Right lung (tissue), 5 donors: ENCODE results near the gene KRTAP10-10. TPM values are rescaled to one million over a fixed set of nuclear protein-coding genes. Genes with fewer than 3 reads are reported as not detected.
"Not testable (repeated sequence)": the region's sequence is repeated elsewhere in the genome, so short reads cannot be mapped to it uniquely, and the experiment has no call there.

Experiments
- DNase-seq, 2 donors: peaks; one replicate each; pipeline ENCODE4 v3.0.0-alpha.2; 2013
- polyA plus RNA-seq, 5 donors: library from polyadenylated mRNA; unstranded; fragments of 120-200 nt; gene quantifications; one replicate each; pipeline versions ENCODE4 v1.2.1 to v1.2.3, GENCODE V29; 2013; ENCODE audit warnings: inconsistent platforms in 1 of 5, low replicate concordance in 1 of 5; ENCODE audit not compliant: insufficient read length in 5 of 5, insufficient read depth in 1 of 5

The KRTAP10-10 gene
- polyA plus RNA-seq, 5 donors, result not detected

DNA sequence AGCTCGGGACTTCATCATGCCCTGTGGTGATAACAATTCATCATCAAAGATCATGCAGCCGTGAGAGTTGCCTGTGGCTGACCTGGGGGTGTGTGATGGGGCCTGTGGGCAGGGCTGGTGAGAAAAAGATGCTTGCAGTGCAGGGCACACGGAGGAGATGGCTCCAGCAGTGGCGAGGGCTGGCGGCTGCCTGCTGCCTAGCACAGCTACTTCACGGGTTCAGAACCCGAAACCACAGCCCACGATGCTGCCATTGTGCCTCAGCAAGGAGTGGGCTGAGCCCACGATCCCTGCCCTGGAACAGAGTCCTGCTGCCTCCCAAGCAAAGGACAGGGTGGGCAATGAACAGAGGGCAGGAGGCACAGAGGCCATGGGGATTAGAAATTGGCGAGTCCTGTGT is 10.9 kb upstream of the KRTAP10-10 start:
- DNase-seq, result no peak

- DNase-seq, result no peak
These were observed 10.4 kb upstream of the KRTAP10-10 start, which contains the start of gene KRTAP10-9 for GRCh38 chr21:44626673-44627143. Gene KRTAP10-9, plus strand, starts transcription at chr21:44627093. Its CDS starts 79 bp downstream, at chr21:44627172.

DNA sequence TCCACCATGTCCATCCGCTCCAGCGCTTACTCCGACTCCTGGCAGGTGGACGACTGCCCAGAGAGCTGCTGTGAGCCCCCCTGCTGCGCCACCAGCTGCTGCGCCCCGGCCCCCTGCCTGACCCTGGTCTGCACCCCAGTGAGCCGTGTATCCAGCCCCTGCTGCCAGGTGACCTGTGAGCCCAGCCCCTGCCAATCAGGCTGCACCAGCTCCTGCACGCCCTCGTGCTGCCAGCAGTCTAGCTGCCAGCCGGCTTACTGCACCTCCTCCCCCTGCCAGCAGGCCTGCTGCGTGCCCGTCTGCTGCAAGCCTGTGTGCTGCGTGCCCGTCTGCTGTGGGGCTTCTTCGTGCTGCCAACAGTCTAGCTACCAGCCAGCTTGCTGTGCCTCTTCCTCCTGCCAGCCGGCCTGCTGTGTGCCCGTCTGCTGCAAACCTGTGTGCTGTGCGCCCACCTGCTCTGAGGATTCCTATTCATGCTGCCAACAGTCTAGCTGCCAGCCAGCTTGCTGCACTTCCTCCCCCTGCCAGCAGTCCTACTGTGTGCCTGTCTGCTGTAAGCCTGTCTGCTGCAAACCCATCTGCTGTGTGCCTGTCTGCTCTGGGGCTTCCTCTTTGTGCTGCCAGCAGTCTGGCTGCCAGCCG is 9.9 kb upstream of the KRTAP10-10 start:
- not testable (repeated sequence) for DNase-seq

GRCh38 chr21:44627831-44628233 is 9.3 kb upstream of the KRTAP10-10 start:
- not testable (repeated sequence) for DNase-seq

DNA sequence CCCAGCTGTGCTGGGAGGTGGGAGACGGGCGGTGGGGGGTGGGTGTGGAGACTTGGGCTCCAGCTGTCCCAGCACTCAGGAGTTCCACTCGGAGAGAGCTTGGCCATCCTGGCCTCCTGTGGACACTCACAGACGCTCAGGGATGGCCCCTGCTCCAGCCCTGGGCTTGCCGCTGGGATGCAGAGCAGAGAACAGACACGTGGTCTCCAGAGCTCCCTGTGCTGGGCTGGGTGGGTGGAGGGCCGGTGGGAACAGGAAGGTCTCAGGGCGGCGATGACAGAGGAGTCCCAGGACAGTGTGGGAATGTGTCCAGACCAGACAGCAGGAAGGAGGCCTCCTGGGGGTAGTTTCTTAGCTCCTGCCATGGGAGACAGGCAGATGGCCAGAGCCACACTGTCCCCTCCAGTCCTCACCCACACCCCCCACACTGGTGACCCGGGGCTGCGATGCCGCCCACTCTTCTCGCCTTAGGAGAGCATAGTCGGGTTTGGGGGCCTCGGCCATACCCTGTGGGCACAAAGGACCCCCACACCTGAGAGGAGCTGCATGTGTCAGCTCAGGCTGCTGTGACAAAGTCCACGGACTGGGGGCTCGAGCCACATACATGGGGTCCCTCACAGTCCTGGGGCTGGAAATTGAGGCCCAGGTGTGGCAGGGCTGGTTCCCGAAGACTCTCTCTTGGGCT is 8.3 kb upstream of the KRTAP10-10 start:
- no peak for DNase-seq

- DNase-seq, result no peak
These were observed 6.7 kb upstream of the KRTAP10-10 start for GRCh38 chr21:44630440-44630839.

DNA sequence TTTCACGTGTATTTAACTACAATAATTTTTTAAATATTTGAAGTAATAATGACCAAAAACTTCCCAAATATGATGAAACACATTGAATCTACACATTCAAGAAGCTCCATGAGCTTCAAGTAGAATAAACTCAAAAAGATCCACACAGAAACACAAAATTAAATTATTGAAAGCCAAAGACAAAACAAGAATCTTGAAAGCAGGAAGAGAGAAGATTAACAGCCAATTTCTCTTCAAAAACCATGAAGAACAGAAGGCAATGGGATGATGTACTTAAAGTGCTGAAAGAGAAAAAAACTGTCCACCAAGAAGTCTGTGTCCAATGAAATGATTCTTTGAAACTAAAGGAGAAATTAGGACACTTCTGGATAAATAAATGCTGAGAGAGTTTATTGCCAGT is 5.1 kb upstream of the KRTAP10-10 start:
- no peak for DNase-seq

DNA sequence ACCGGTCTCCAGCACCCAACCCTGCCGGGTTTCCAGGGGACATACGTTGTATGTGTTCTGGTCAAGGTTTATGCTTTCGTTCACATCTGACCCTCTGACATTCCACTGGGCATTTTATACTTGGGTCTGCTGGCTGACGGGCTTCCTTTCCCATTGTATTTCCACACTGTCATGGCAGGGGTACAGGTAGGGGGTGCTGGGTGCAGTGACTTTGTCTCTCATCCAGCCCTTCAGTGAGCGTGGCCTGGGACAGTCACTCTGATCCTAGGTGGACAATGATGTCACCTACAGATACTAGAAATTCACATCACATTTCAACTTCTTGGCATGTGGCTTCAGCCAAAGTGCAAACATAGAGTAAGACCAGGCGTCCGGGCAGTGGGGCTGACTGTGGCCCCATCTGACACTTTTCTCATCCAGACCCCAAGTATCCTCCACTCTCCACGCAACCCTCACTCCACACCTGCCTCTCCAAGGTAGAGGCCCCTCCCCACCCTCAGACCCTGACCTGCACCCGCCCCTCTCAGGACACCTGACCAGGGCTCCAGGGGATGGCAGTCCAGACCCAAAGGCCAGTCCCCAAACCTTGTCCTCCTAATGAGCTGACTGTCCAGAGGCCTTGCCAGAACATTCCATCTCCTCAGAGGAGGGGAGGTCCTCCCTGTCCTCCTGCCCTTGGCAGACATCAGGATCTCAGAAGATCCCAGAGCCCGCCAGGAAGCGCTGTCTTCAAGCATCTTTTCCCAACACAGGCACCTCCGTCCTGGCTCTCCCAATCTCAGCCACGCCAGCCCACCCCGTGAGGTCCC is 743 bp upstream of the KRTAP10-10 start:
- no peak for DNase-seq

GRCh38 chr21:44637851-44638348 is 744 bp downstream of the KRTAP10-10 start:
- DNase-seq, result not testable (repeated sequence)

- not testable (repeated sequence) for DNase-seq
These were observed 1.6 kb downstream of the KRTAP10-10 start for GRCh38 chr21:44638506-44639330.

- no peak for DNase-seq
These were observed 2.1 kb downstream of the KRTAP10-10 start for GRCh38 chr21:44639331-44639655.

GRCh38 chr21:44640761-44641160 is 3.6 kb downstream of the KRTAP10-10 start:
- DNase-seq, result no peak

DNA sequence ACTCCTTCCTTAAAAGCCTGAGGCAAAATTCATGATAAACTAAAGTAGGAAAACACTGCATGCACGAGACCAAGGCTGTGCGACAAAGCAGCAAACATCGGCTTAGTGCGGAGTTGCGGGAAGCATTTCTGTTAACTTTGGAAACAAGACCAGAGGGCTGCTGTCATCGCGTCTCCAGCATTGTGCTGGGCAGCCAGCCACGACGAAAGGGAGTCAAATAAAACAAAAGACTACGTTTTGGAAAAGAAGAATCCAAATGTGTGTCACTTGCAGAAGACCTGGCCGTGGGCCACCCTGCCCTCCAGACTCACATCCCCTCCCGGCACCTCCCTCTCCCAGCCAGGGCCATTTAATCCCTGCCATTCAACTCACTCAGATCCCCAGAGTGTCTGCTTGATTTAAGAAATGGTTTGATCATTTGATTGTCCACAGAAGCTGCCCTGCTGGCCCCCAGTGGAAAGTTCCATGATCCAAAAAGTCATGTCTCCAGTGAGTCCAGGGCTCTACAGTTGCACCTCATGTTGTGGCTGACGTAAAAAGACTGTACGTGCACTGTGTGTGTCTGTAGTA is 6.7 kb downstream of the KRTAP10-10 start:
- DNase-seq, result no peak

DNA sequence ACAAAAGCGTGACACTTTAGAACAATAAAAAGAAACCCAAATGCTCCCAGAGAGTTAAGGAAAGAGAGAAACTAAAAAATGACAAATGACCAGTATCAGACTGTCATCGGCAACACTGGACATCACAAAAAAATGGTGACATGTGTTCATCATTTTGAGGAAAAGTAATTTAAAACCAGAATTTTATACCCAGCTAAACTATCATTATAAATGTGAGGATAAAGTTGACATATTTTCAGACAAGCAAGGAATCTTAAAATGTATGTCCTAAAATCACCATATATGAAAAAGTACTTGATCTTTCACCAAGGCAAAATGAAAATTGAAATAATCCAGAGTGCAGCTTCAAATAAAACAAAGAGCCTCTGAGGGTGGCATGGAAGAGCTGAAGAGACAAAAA is 7.7 kb downstream of the KRTAP10-10 start:
- no peak for DNase-seq

DNA sequence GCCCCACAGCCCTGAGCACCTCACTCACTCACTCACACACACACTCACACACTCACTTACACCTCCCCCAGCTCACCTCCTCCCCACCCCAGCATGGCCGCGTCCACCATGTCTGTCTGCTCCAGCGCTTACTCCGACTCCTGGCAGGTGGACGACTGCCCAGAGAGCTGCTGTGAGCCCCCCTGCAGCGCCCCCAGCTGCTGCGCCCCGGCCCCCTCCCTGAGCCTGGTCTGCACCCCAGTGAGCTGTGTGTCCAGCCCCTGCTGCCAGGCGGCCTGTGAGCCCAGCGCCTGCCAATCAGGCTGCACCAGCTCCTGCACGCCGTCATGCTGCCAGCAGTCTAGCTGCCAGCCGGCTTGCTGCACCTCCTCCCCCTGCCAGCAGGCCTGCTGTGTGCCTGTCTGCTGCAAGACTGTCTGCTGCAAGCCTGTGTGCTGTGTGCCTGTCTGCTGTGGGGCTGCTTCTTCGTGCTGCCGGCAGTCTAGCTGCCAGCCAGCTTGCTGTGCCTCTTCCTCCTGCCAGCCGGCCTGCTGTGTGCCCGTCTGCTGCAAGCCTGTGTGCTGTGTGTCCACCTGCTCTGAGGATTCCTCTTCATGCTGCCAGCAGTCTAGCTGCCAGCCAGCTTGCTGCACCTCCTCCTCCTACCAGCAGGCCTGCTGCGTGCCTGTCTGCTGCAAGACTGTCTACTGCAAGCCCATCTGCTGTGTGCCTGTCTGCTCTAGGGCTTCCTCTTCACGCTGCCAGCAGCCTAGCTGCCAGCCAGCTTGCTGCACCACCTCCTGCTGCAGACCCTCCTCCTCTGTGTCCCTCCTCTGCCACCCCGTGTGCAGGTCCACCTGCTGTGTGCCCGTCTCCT is 9.4 kb downstream of the KRTAP10-10 start, which contains the start of gene KRTAP10-11:
TSS of gene KRTAP10-11 (plus strand) at position 49 of the 856 bp plus-strand sequence. CDS start at position 94, 45 bp downstream.
- not testable (repeated sequence) for DNase-seq

GRCh38 chr21:44647222-44647552 is 10.0 kb downstream of the KRTAP10-10 start:
- no peak for DNase-seq

GRCh38 chr21:44648557-44649311 is 11.6 kb downstream of the KRTAP10-10 start:
- DNase-seq, result no peak

DNA sequence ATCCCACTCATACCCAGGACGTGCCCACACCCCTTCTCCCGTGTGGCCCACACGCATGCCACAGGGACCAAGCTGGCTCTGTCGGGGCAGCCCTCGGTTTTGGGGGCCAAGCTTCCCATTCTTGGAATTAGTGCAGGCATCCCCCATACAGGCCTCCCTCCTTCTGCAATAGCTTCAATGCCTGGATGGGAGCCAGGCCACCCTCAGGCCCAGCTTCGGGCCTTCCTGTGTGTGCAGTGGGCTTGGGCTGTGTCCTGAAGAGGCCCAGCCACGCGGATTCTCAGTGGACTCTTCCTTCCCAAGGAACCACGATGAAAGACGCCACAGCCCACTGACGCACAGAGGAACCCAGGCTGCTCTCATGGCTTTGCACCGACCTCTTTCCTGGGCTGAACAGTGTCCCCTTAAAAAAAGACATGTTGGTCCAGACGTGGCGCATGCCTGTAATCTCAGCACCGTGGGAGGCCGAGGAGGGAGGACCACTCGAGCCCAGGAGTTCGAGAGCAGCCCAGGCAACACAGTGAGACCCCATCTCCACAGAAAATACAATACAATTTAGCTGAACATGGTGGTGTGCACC is 12.5 kb downstream of the KRTAP10-10 start:
- no peak for DNase-seq
